Neural progenitor cell (in vitro differentiated cells): Measurements from ENCODE around the gene GJC2. TPM values are rescaled to one million over a fixed set of nuclear protein-coding genes. Genes with fewer than 3 reads are reported as not detected.

Experiments used
- DNase-seq: peaks from one replicate; pipeline ENCODE4 v3.0.0-alpha.2; 2016; ENCODE audit warnings: low spot score
- H2AFZ ChIP-seq: fragments of 200-600 bp; sonication (generic); replicated peaks from 2 replicates; pipeline ENCODE4 v1.6.1; 2016; ENCODE audit warnings: antibody characterized with exemption
- H3F3A ChIP-seq: fragments of 200-600 bp; sonication (generic); 2 replicates; pipeline ENCODE4 v1.6.1; 2016; ENCODE audit warnings: antibody characterized with exemption, low read depth
- H3K27ac ChIP-seq: fragments of 200-600 bp; sonication (generic); 2 replicates; pipeline ENCODE4 v1.5.1; 2016; ENCODE audit warnings: mild to moderate bottlenecking
- H3K27me3 ChIP-seq: fragments of 200-600 bp; sonication (generic); 2 replicates; pipeline ENCODE4 v1.6.1; 2016; ENCODE audit warnings: mild to moderate bottlenecking, moderate library complexity
- H3K36me3 ChIP-seq: fragments of 200-600 bp; sonication (generic); 2 replicates; pipeline ENCODE4 v1.5.1; 2016
- H3K4me1 ChIP-seq: fragments of 200-600 bp; sonication (generic); 2 replicates; pipeline ENCODE4 v1.6.1; 2016; ENCODE audit warnings: mixed run types
- H3K4me2 ChIP-seq: fragments of 200-600 bp; sonication (generic); 2 replicates; pipeline ENCODE4 v1.6.1; 2016
- H3K4me3 ChIP-seq: fragments of 200-600 bp; sonication (generic); 2 replicates; pipeline ENCODE4 v1.5.1; 2016
- H3K79me2 ChIP-seq: fragments of 200-600 bp; sonication (generic); 2 replicates; pipeline ENCODE4 v1.6.1; 2016; ENCODE audit warnings: low read depth
- H3K9ac ChIP-seq: fragments of 200-600 bp; sonication (generic); 2 replicates; pipeline ENCODE4 v1.6.1; 2016
- H3K9me3 ChIP-seq: fragments of 200-600 bp; sonication (generic); 2 replicates; pipeline ENCODE4 v1.5.1; 2016; ENCODE audit warnings: low read depth
- H4K20me1 ChIP-seq: fragments of 200-600 bp; sonication (generic); 2 replicates; pipeline ENCODE4 v1.6.1; 2016; ENCODE audit warnings: low read depth
- H3K27ac Mint-ChIP-seq: 3 replicates; pipeline ENCODE4 v1.8.0; 2021; ENCODE audit warnings: mixed read lengths
- H3K27me3 Mint-ChIP-seq: 2 replicates; pipeline ENCODE4 v1.8.0; 2022; ENCODE audit warnings: low read depth, mild to moderate bottlenecking, inconsistent platforms, moderate library complexity, mixed read lengths; ENCODE audit not compliant: insufficient read depth
- H3K36me3 Mint-ChIP-seq: 3 replicates; pipeline ENCODE4 v1.8.0; 2021; ENCODE audit warnings: mixed read lengths
- H3K4me1 Mint-ChIP-seq: 3 replicates; pipeline ENCODE4 v1.8.0; 2021; ENCODE audit warnings: mixed read lengths
- H3K4me3 Mint-ChIP-seq: 3 replicates; pipeline ENCODE4 v1.8.0; 2021; ENCODE audit warnings: mild to moderate bottlenecking, moderate library complexity, mixed read lengths
- H3K9me3 Mint-ChIP-seq: 3 replicates; pipeline ENCODE4 v1.8.0; 2020; ENCODE audit warnings: mixed read lengths
- CTCF ChIP-seq: fragments of 200-600 bp; sonication (generic); IDR thresholded peaks from 2 replicates; pipeline ENCODE4 v1.5.1; 2017; ENCODE audit warnings: antibody characterized with exemption, mild to moderate bottlenecking
- EZH2 ChIP-seq: fragments of 200-600 bp; sonication (generic); IDR thresholded peaks from 2 replicates; pipeline ENCODE4 v1.6.1; 2017; ENCODE audit warnings: antibody characterized with exemption, mild to moderate bottlenecking, moderate library complexity
- EZH2phosphoT487 ChIP-seq: fragments of 200-600 bp; sonication (generic); IDR thresholded peaks from 2 replicates; pipeline ENCODE4 v1.6.1; 2017; ENCODE audit warnings: antibody characterized with exemption
- total RNA-seq: library from RNA; depleted of rRNA; stranded (reverse); fragments of >200 nt; gene quantifications from 2 replicates; pipeline ENCODE4 v1.2.3, GENCODE V29; 2015; ENCODE audit warnings: low replicate concordance

Gene GJC2
- total RNA-seq, 1 donor from 2014 or later, result not detected

- peaks cover 10% of the 10 kb centered on the region for H3K4me1 Mint-ChIP-seq
- no peaks in the 10 kb centered on the region for H3K9me3 Mint-ChIP-seq
- no peak overlapping the region for H3K4me3 Mint-ChIP-seq
Observed at GRCh38 chr1:228136901-228137300, 12.8 kb upstream of the GJC2 start.

GRCh38 chr1:228139406-228139930, 10.3 kb upstream of the GJC2 start:
- Histone ChIP-seq H3K27me3 (peaks cover 46% of the 10 kb centered on the region), H2AFZ (peak overlapping the region; percentile 85), H3K4me1 (peaks cover 6% of the 10 kb centered on the region), H3K4me3 (peak overlapping the region; percentile 84), H3K36me3 (no peaks in the 10 kb centered on the region), H3K27ac (no peak overlapping the region), H4K20me1 (peaks cover 11% of the 10 kb centered on the region), H3K4me2 (peak overlapping the region; percentile 88), H3K79me2 (peaks cover 39% of the 10 kb centered on the region), H3K9me3 (no peaks in the 10 kb centered on the region), H3K9ac (no peak overlapping the region), H3F3A (peaks cover 7% of the 10 kb centered on the region)
- Mint-ChIP-seq H3K27ac (peak overlapping the region; percentile 93), H3K9me3 (no peaks in the 10 kb centered on the region), H3K36me3 (no peaks in the 10 kb centered on the region), H3K27me3 (peaks cover 24% of the 10 kb centered on the region), H3K4me1 (peaks cover 19% of the 10 kb centered on the region), H3K4me3 (peak overlapping the region; percentile 98)
- no peak for TF ChIP-seq CTCF
- no peak for TF ChIP-seq EZH2
- TF ChIP-seq EZH2phosphoT487, result no peak
- no peak for DNase-seq

More at GRCh38 chr1:228136901-228137300, 12.8 kb upstream of the GJC2 start:
- H3K4me2 ChIP-seq, result no peak overlapping the region
- no peak overlapping the region for H3K9ac ChIP-seq
- peaks cover 11% of the 10 kb centered on the region for H4K20me1 ChIP-seq
- no peaks in the 10 kb centered on the region for H3K36me3 Mint-ChIP-seq
- no peak overlapping the region for H3K27ac Mint-ChIP-seq
- H2AFZ ChIP-seq, result no peak overlapping the region
- H3K4me1 ChIP-seq, result peaks cover 6% of the 10 kb centered on the region
- no peaks in the 10 kb centered on the region for H3K36me3 ChIP-seq
- no peak for DNase-seq
- no peaks in the 10 kb centered on the region for H3K9me3 ChIP-seq
- H3F3A ChIP-seq, result peaks cover 7% of the 10 kb centered on the region
- peaks cover 72% of the 10 kb centered on the region for H3K27me3 ChIP-seq
- peaks cover 32% of the 10 kb centered on the region for H3K27me3 Mint-ChIP-seq
- H3K4me3 ChIP-seq, result no peak overlapping the region
- peaks cover 16% of the 10 kb centered on the region for H3K79me2 ChIP-seq
- no peak overlapping the region for H3K27ac ChIP-seq
- TF ChIP-seq CTCF (no peak), EZH2phosphoT487 (no peak), EZH2 (no peak)

- Histone ChIP-seq H4K20me1 (peaks cover 14% of the 10 kb centered on the region), H3K4me3 (peak within 1 kb of the TSS; percentile 84), H3F3A (peaks cover 7% of the 10 kb centered on the region), H3K4me2 (peak within 1 kb of the TSS; percentile 97), H3K79me2 (peaks cover 44% of the 10 kb centered on the region), H3K27me3 (peaks cover 40% of the 10 kb centered on the region), H3K4me1 (peaks cover 6% of the 10 kb centered on the region), H3K9ac (peak within 1 kb of the TSS; percentile 99), H2AFZ (peak within 1 kb of the TSS; percentile 85), H3K36me3 (no peaks in the 10 kb centered on the region), H3K27ac (peak within 1 kb of the TSS; percentile 97), H3K9me3 (no peaks in the 10 kb centered on the region)
- Mint-ChIP-seq H3K27ac (peak within 1 kb of the TSS; percentile 93), H3K4me1 (peaks cover 19% of the 10 kb centered on the region), H3K4me3 (peak within 1 kb of the TSS; percentile 98), H3K36me3 (no peaks in the 10 kb centered on the region), H3K27me3 (peaks cover 19% of the 10 kb centered on the region), H3K9me3 (no peaks in the 10 kb centered on the region)
- peak; percentile 100 for DNase-seq
- TF ChIP-seq EZH2, result no peak
- no peak for TF ChIP-seq EZH2phosphoT487
- peak; percentile 32 for TF ChIP-seq CTCF
Observed at GRCh38 chr1:228139931-228140723, 9.6 kb upstream of the GJC2 start, which contains the start of gene GUK1. TSS of gene GUK1 (plus strand) at chr1:228140279. CDS start at chr1:228140303, 24 bp downstream.
